HG03025 (cell line): ENCODE results near the gene LHB.

ENCODE experiments used
- ATAC-seq: cut with Tn5 transposase; IDR thresholded peaks from one replicate; pipeline ENCODE4 v1.9.1; 2021; ENCODE audit warnings: mild to moderate bottlenecking, moderate library complexity; ENCODE audit not compliant: unreplicated experiment, low FRiP score

Gene LHB

GRCh38 chr19:48987323-48987722 is 29.6 kb downstream of the LHB start:
- ATAC-seq = no peak

- no peak for ATAC-seq
Observed at GRCh38 chr19:48986211-48986610, 30.7 kb downstream of the LHB start.

DNA sequence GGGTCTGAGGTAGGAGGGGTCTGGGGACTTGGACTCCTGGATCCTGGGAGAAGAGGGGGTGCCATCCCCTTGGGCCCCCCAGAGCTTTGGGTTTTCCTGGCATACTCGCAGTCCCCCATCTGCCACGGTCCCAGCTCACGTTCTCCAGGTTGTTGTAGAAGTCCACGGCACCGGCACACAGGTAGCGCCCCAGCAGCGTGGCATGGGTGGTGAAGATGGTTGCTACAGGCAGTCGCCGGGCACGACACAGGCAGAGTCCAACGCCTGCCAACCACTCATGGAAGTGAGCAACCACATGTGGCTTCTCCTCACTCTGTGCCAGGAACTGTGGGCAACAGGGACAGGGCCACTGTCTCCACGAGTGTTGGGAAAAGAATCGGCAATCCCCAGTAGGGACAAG is 31.2 kb downstream of the LHB start:
- ATAC-seq = no peak

DNA sequence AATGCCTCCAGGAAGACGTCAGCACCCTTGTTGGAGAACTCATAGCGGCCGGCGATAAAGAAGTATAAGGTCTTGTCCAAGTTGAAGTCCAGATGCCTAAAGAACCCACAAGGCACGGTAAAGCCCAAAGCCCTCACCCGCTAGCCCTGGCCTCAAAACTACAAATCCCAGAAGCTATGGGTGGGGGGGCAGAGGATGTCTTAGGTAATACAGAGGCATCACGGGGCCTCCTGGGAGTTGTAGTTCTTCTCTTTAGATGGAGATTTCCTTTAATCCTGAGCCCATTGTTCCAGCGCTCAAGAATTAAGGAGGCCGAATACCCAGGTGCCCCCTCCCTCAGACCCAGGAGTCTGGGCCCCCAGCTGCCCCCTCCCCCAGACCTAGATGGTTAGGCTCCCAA is 34.6 kb downstream of the LHB start:
- ATAC-seq = no peak

DNA sequence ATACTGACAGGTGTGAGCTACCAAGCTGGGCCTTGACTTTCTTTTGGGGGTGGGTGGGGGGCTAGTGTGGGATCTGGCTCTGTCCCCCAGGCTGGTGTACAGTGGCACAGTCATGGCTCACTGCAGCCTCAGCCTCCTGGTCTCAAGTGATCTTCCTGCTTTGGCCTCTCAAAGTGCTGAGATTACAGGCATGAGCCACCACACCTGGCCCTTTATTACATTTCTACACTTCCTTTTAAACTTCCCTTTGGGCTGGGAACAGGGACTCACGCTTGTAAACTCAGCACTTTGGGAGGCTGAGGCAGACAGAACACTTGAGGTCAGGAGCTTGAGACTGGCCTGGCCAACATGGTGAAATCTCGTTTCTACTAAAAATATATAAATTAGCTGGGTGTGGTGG is 39.8 kb downstream of the LHB start:
- no peak for ATAC-seq

DNA sequence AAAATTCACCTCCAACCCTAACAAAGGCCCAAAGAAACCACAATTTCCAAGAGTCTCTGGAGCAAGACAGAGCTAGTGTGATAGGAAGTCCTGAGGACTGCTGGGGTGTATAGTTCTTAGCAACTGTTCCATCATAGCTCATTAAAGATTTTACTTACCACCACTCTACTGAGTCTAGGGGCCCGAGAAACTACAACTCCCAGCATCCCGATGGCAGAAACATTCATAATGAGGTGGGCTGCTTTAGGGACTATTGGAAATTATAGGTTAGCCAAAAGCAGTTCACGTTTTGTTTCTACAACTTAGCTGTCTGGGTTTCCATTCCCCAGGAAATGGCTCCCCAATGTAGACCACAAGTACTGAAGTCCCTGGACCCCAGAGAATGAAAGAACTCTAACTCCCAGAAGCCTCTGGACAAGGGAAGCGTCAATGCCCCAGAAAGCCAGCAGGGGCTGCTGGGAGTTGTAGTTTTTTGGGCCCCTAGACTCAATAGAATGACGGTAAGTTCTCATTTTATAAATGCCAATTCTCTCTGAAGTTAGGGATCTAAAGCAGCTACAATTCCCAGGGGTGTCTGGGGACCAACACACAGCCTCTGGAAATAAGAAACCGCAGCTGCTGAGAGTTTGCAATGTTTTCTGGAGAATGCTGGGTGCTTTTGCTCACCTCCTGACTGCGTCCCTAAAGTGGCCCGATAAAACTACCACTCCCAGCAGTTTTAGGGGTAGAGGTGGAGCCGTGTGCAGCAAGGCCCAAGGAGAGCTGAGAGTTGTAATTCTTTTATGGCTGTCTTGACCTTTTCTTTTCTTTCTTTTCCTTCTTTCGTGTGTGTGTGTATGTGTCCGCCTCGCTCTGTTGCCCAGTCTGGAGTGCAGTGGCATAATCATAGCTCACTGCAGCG is 40.7 kb downstream of the LHB start:
- ATAC-seq = no peak

- ATAC-seq = no peak
Observed at GRCh38 chr19:48970923-48971395, 45.9 kb downstream of the LHB start.

DNA sequence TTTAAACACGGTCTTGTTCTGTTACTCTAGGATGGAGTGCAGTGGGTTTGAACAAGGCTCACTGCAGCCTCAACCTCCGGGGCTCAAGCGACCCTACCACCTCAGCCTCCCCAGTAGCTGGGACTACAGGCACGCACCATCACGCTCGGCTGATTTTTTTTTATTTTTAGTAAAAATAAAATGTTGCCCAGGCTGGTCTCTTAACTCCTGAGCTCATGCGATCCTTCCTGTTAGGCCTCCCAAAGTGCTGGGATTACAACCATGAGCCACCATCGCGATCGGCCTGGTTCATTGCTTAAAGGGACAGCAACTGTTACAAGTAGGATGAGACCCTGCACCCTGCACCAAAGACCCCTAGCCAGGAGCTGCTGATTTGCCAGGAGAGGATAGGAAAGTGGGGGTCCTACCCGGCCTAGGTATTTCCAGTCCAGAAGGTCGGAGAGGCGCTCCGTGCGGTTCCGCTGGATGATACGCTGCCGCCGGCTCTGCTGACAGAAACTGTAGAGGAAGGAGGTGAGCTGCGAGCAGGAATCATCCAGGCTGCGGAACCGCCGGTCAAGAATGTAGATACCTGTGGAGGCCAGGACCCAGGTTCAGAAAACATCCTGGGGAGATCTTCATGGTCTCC is 46.6 kb downstream of the LHB start:
- ATAC-seq = no peak

DNA sequence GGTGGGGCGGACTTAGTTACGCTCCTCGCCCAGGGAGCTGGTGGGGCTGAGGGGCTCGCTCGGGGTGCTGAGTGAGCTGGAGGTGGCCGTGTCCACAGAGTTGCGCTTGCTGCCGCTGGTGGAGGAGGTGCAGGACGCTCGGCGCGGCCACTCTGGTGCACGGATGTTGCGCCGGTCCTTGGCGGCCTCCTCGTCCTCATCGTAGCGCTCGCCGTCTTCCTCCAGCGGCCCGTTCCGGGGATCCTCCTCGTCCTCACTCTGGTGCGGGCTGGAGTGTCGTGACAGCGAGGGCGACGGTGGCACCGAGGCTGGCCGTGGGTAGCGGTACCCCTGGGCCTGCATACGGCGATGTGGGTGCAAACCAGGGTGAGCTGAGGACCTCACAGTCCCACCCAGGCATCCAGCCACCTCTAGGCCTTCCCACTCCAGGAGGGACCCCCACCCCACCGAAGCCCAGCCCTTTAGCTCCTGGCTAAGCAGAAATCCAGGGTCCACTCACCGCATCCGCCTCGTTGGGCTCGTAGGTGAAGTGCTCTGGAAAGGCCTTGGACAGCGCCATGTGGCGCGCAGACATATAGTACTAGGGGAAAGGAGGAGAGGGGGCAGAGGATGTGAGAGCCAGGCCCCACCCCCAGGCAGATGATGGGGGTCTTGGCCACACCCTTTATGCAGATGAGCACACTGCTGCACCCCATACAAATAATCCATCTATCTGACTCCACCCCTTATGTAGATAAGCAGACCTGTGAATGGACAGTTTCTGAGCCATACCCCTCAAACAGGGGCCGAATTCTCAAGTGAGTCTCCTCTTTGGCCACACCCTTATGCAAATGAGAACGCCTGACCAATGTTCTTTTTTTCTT is 47.4 kb downstream of the LHB start:
- no peak for ATAC-seq

DNA sequence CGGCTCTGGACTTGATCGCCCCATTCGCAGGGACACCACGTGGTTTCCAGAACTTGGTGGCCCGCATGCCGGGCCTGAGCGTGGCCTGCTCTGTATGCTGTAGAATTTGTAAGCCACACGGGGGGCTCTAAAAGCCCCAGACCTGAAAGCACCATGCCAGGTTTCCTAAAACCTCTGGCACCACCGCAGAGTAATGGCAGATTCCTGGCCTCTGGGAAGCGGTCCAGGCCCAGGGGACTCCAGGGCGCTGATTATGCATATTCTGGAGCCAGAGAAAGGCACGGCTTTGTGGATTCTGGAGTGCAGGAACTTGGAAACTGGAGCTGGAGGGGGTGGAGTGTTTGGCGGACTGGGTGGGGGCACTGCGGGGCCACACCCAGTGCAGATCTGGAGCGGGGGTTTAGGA is 48.1 kb downstream of the LHB start:
- ATAC-seq = no peak

- ATAC-seq = no peak
Observed at GRCh38 chr19:48968179-48968661, 48.7 kb downstream of the LHB start.

GRCh38 chr19:48967346-48968178 is 49.3 kb downstream of the LHB start:
- ATAC-seq = no peak

DNA sequence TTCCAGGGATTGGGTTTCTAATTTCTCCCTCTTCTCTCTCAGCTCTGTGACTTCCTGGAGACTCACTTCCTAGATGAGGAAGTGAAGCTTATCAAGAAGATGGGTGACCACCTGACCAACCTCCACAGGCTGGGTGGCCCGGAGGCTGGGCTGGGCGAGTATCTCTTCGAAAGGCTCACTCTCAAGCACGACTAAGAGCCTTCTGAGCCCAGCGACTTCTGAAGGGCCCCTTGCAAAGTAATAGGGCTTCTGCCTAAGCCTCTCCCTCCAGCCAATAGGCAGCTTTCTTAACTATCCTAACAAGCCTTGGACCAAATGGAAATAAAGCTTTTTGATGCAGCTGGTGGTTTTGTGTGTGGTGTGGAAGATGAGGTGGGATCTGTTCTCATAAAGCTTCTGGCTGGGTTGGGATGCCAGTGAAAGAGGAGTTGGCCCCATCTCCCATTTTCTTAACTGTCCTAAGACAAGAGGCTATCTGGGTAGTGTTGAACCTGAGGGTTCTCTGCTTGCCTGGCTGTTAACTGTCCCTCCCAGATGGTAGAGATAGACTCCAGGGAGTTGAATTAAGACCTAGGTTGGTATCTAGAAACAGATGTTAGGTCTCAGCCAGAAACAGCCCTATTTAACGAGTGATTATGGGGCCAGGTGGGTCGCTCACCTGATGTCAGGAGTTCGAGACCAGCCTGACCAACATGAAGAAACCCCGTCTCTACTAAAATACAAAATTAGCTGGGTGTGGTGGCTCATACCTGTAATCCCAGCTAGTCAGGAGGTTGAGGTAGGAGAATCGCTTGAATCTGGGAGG is 50.1 kb downstream of the LHB start:
- no peak for ATAC-seq
